AG09319 (cell line): ENCODE measurements around the gene TRAPPC12.

Experiments
- DNase-seq: peaks from one replicate; pipeline ENCODE4 v3.0.0-alpha.2; 2010; ENCODE audit warnings: low read depth; ENCODE audit errors: extremely low read depth
- CTCF ChIP-seq: IDR thresholded peaks from 2 replicates; pipeline ENCODE4 v1.5.1; 2011; ENCODE audit warnings: low read depth, mild to moderate bottlenecking, inconsistent platforms, low read length, moderate library complexity

The TRAPPC12 gene

GRCh38 chr2:3522961-3523421 lies 143.5 kb downstream of the TRAPPC12 start:
- no peak for DNase-seq

GRCh38 chr2:3523551-3524041 lies 144.1 kb downstream of the TRAPPC12 start:
- DNase-seq: no peak
- no peak for TF ChIP-seq CTCF

More at GRCh38 chr2:3522961-3523421, 143.5 kb downstream of the TRAPPC12 start:
- TF ChIP-seq CTCF: no peak

GRCh38 chr2:3526871-3527270 lies 147.4 kb downstream of the TRAPPC12 start:
- DNase-seq: no peak
- TF ChIP-seq CTCF: no peak

- DNase-seq: no peak
- no peak for TF ChIP-seq CTCF
These were observed 148.6 kb downstream of the TRAPPC12 start for GRCh38 chr2:3527886-3528785.
